Mesenchymal stem cell (in vitro differentiated cells and primary cell): Measurements from ENCODE around the gene FHIT.

Experiments used
- DNase-seq: peaks from one replicate; pipeline ENCODE4 v3.0.0-alpha.2; 2013
- H2AFZ ChIP-seq: one replicate; pipeline ENCODE4 v1.6.1; 2013; ENCODE audit warnings: low read depth, mild to moderate bottlenecking, control low read depth, inconsistent platforms, low read length, moderate library complexity
- H2AK5ac ChIP-seq: 2 replicates; pipeline ENCODE4 v1.6.1; 2013; ENCODE audit warnings: low read length, moderate library complexity, mild to moderate bottlenecking, inconsistent platforms; ENCODE audit not compliant: severe bottlenecking
- H2BK120ac ChIP-seq: one replicate; pipeline ENCODE4 v1.6.1; 2013; ENCODE audit warnings: low read depth, mild to moderate bottlenecking, inconsistent platforms, low read length, moderate library complexity
- H2BK12ac ChIP-seq, 2 experiments: one replicate each; pipeline ENCODE4 v1.6.1; 2013; ENCODE audit warnings: inconsistent platforms in 2 of 2, low read length in 2 of 2, mild to moderate bottlenecking in 2 of 2, moderate library complexity in 2 of 2, control low read depth in 1 of 2
- H2BK15ac ChIP-seq: one replicate; pipeline ENCODE4 v1.6.1; 2013; ENCODE audit warnings: mild to moderate bottlenecking, low read depth, inconsistent platforms; ENCODE audit not compliant: poor library complexity, severe bottlenecking
- H2BK5ac ChIP-seq: 2 replicates; pipeline ENCODE4 v1.6.1; 2013; ENCODE audit warnings: low read depth, mild to moderate bottlenecking, low read length, control low read depth, inconsistent platforms; ENCODE audit not compliant: poor library complexity, severe bottlenecking
- H3K14ac ChIP-seq, 2 experiments: one replicate each; pipeline ENCODE4 v1.6.1; 2013; ENCODE audit warnings: inconsistent platforms in 2 of 2, low read length in 2 of 2, control low read depth in 1 of 2, mild to moderate bottlenecking in 1 of 2, moderate library complexity in 1 of 2
- H3K18ac ChIP-seq, 2 experiments: one replicate each; pipeline ENCODE4 v1.6.1; 2013; ENCODE audit warnings: inconsistent platforms in 2 of 2, low read length in 2 of 2, control low read depth in 1 of 2, low read depth in 1 of 2, mild to moderate bottlenecking in 1 of 2
- H3K23ac ChIP-seq, 2 experiments: one replicate each; pipeline ENCODE4 v1.6.1; 2013; ENCODE audit warnings: inconsistent platforms in 2 of 2, low read length in 2 of 2, mild to moderate bottlenecking in 2 of 2, moderate library complexity in 2 of 2, control low read depth in 1 of 2
- H3K27ac ChIP-seq: 2 replicates; pipeline ENCODE4 v1.5.1; 2013; ENCODE audit warnings: mild to moderate bottlenecking, moderate library complexity, low read length, control low read depth, inconsistent platforms; ENCODE audit not compliant: poor library complexity, severe bottlenecking
- H3K27me3 ChIP-seq, 2 experiments: 2 replicates each; pipeline versions ENCODE4 v1.6.1 to v1.7.0; 2013; ENCODE audit warnings: low read length in 2 of 2, mild to moderate bottlenecking in 2 of 2, moderate library complexity in 2 of 2, control low read depth in 1 of 2, inconsistent platforms in 1 of 2; ENCODE audit not compliant: control insufficient read depth in 1 of 2, insufficient read depth in 1 of 2
- H3K36me3 ChIP-seq, 2 experiments: 2 replicates each; pipeline versions ENCODE4 v1.6.1 to v1.7.0; 2013; ENCODE audit warnings: low read length in 2 of 2, control low read depth in 1 of 2, inconsistent platforms in 1 of 2, low read depth in 1 of 2, mild to moderate bottlenecking in 1 of 2; ENCODE audit not compliant: insufficient read depth in 2 of 2, control insufficient read depth in 1 of 2
- H3K4ac ChIP-seq, 2 experiments: one replicate each; pipeline ENCODE4 v1.6.1; 2013; ENCODE audit warnings: inconsistent platforms in 2 of 2, low read length in 2 of 2, mild to moderate bottlenecking in 2 of 2, moderate library complexity in 2 of 2, control low read depth in 1 of 2, low read depth in 1 of 2
- H3K4me1 ChIP-seq: 2 replicates; pipeline ENCODE4 v1.6.1; 2013; ENCODE audit warnings: low read depth, low read length, control low read depth; ENCODE audit not compliant: control insufficient read depth, insufficient read depth
- H3K4me2 ChIP-seq: 2 replicates; pipeline ENCODE4 v1.6.1; 2013; ENCODE audit warnings: low read length, mild to moderate bottlenecking, inconsistent platforms; ENCODE audit not compliant: poor library complexity, severe bottlenecking
- H3K4me3 ChIP-seq, 2 experiments: 2 replicates each; pipeline versions ENCODE4 v1.5.1 to v1.7.0; 2013; ENCODE audit warnings: low read length in 2 of 2, mild to moderate bottlenecking in 2 of 2, control low read depth in 1 of 2, low read depth in 1 of 2; ENCODE audit not compliant: insufficient read depth in 1 of 2
- H3K79me1 ChIP-seq: replicated peaks from 2 replicates; pipeline ENCODE4 v1.6.1; 2013; ENCODE audit warnings: mild to moderate bottlenecking, control low read depth, low read length, inconsistent platforms; ENCODE audit not compliant: poor library complexity, severe bottlenecking
- H3K9ac ChIP-seq: 2 replicates; pipeline ENCODE4 v1.7.0; 2013; ENCODE audit warnings: mild to moderate bottlenecking, low read length, moderate library complexity
- H3K9me3 ChIP-seq: 2 replicates; pipeline ENCODE4 v1.7.0; 2013; ENCODE audit warnings: mild to moderate bottlenecking, low read length; ENCODE audit not compliant: control insufficient read depth
- H4K8ac ChIP-seq: one replicate; pipeline ENCODE4 v1.6.1; 2013; ENCODE audit warnings: inconsistent platforms, mild to moderate bottlenecking, low read length, moderate library complexity
- H4K91ac ChIP-seq: one replicate; pipeline ENCODE4 v1.6.1; 2013; ENCODE audit warnings: mild to moderate bottlenecking, low read length, inconsistent platforms
- WGBS: methylation state at CpG from one replicate; pipeline ENCODE4 v1.1.7; 2013; ENCODE audit warnings: mixed read lengths; 5-methylcytosine and 5-hydroxymethylcytosine counted together

Gene FHIT

GRCh38 chr3:60972599-60972998 is 278.7 kb downstream of the FHIT start:
- no peak overlapping the region for H3K4me2 ChIP-seq
- H3K14ac ChIP-seq: no peak overlapping the region
- no peaks in the 10 kb centered on the region for H3K36me3 ChIP-seq
- peaks cover 27% of the 10 kb centered on the region for H3K9me3 ChIP-seq
- H2AK5ac ChIP-seq: no peak overlapping the region
- no peaks in the 10 kb centered on the region for H3K4me1 ChIP-seq
- no peak overlapping the region for H4K8ac ChIP-seq
- H2BK15ac ChIP-seq: no peak overlapping the region
- H3K9ac ChIP-seq: no peak overlapping the region
- DNase-seq: no peak
- no peaks in the 10 kb centered on the region for H3K79me1 ChIP-seq
- H3K27ac ChIP-seq: no peak overlapping the region
- H2BK5ac ChIP-seq: no peak overlapping the region
- H3K4me3 ChIP-seq: no peak overlapping the region
- H3K18ac ChIP-seq: no peak overlapping the region
- no peak overlapping the region for H4K91ac ChIP-seq
- no peak overlapping the region for H3K23ac ChIP-seq
- no peak overlapping the region for H2BK120ac ChIP-seq
- no peaks in the 10 kb centered on the region for H3K27me3 ChIP-seq
- no peak overlapping the region for H3K4ac ChIP-seq
- H2AFZ ChIP-seq: no peak overlapping the region
- H2BK12ac ChIP-seq: no peak overlapping the region

GRCh38 chr3:60970850-60971249 is 280.4 kb downstream of the FHIT start:
- Histone ChIP-seq H3K14ac (no peak overlapping the region), H3K4me3 (no peak overlapping the region), H3K23ac (no peak overlapping the region), H3K18ac (no peak overlapping the region), H2AK5ac (no peak overlapping the region), H4K91ac (no peak overlapping the region), H3K79me1 (no peaks in the 10 kb centered on the region), H3K4ac (no peak overlapping the region), H3K4me1 (no peaks in the 10 kb centered on the region), H3K9ac (no peak overlapping the region), H2BK15ac (no peak overlapping the region), H3K27me3 (no peaks in the 10 kb centered on the region), H2BK5ac (no peak overlapping the region), H3K27ac (no peak overlapping the region), H4K8ac (no peak overlapping the region), H2AFZ (no peak overlapping the region), H3K9me3 (peaks cover 27% of the 10 kb centered on the region), H3K36me3 (no peaks in the 10 kb centered on the region), H3K4me2 (no peak overlapping the region), H2BK12ac (no peak overlapping the region), H2BK120ac (no peak overlapping the region)
- WGBS: 90% methylated on average over 4 of the region's 4 CpGs
- DNase-seq: no peak

DNA sequence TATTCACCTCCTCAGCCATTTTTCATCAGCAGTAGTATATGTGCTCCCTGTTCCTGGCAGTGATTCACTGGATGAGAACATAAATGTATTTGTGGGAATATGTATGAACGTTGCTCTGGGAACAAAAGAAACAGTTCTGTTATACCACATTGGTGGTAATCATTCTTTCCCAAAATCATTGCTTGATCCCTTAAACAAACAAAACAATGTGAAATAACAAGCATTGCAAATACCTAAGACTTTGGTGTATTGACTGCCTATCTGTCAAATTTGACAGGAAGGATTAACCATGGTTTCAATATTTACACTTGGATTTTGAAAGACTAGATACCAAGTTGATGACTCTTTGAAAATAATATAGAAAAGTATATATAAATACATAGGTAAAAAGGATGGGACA is 284.1 kb downstream of the FHIT start:
- no peak overlapping the region for H2BK12ac ChIP-seq
- H2AFZ ChIP-seq: no peak overlapping the region
- H2BK120ac ChIP-seq: no peak overlapping the region
- H4K91ac ChIP-seq: no peak overlapping the region
- H3K4me1 ChIP-seq: no peaks in the 10 kb centered on the region
- no peak overlapping the region for H3K27ac ChIP-seq
- no peaks in the 10 kb centered on the region for H3K79me1 ChIP-seq
- no peak overlapping the region for H2BK5ac ChIP-seq
- no peak overlapping the region for H3K14ac ChIP-seq
- H3K36me3 ChIP-seq: no peaks in the 10 kb centered on the region
- no peak overlapping the region for H2BK15ac ChIP-seq
- WGBS: no CpG with 5 or more reads among the region's 1 CpG
- H3K27me3 ChIP-seq: no peaks in the 10 kb centered on the region
- H3K9me3 ChIP-seq: peaks cover 9% of the 10 kb centered on the region
- no peak overlapping the region for H2AK5ac ChIP-seq
- no peak overlapping the region for H3K23ac ChIP-seq
- no peak overlapping the region for H3K4me2 ChIP-seq
- DNase-seq: no peak
- H3K4ac ChIP-seq: no peak overlapping the region
- no peak overlapping the region for H4K8ac ChIP-seq
- no peak overlapping the region for H3K4me3 ChIP-seq
- H3K9ac ChIP-seq: no peak overlapping the region
- H3K18ac ChIP-seq: no peak overlapping the region

DNA sequence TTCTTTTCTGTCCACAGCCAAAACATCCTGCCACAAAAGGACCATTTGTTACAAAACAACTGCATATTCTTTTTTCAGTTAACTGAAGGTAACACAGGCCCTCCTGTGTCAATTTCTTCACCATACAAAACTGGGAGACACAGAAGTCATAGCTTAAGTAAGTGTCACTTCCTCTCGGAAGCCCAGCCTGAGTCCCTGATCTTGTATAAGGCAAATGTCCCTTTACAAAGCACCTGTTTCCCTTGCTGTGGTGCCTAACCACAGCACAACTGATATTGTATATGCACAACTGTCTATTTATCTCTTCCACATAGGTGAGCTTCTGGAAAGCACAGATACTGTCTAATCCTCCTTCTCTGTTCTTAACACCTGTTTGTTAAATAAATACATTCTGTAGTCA is 293.7 kb downstream of the FHIT start:
- DNase-seq: no peak
- H3K4me2 ChIP-seq: no peak overlapping the region

More for the DNA sequence above, 293.7 kb downstream of the FHIT start:
- H2BK120ac ChIP-seq: no peak overlapping the region
- H2BK12ac ChIP-seq: no peak overlapping the region
- H3K4me1 ChIP-seq: no peaks in the 10 kb centered on the region
- H3K4ac ChIP-seq: no peak overlapping the region
- no peak overlapping the region for H2BK5ac ChIP-seq
- no peak overlapping the region for H3K18ac ChIP-seq
- no peak overlapping the region for H3K27ac ChIP-seq
- H3K79me1 ChIP-seq: no peaks in the 10 kb centered on the region
- no peak overlapping the region for H4K91ac ChIP-seq
- no peak overlapping the region for H3K4me3 ChIP-seq
- H3K14ac ChIP-seq: no peak overlapping the region
- H3K36me3 ChIP-seq: no peaks in the 10 kb centered on the region
- no peaks in the 10 kb centered on the region for H3K27me3 ChIP-seq
- H2AK5ac ChIP-seq: no peak overlapping the region
- no peak overlapping the region for H3K23ac ChIP-seq
- no peak overlapping the region for H4K8ac ChIP-seq
- no peak overlapping the region for H2BK15ac ChIP-seq
- no peaks in the 10 kb centered on the region for H3K9me3 ChIP-seq
- no peak overlapping the region for H2AFZ ChIP-seq
- no peak overlapping the region for H3K9ac ChIP-seq
- WGBS: 81% methylated on average over 1 of the region's 1 CpG
